ENCODE measurements around the gene ADCK2.
"Not testable (repeated sequence)": the region's sequence is repeated elsewhere in the genome, so short reads cannot be mapped to it uniquely, and the experiment has no call there.

The ADCK2 gene

DNA sequence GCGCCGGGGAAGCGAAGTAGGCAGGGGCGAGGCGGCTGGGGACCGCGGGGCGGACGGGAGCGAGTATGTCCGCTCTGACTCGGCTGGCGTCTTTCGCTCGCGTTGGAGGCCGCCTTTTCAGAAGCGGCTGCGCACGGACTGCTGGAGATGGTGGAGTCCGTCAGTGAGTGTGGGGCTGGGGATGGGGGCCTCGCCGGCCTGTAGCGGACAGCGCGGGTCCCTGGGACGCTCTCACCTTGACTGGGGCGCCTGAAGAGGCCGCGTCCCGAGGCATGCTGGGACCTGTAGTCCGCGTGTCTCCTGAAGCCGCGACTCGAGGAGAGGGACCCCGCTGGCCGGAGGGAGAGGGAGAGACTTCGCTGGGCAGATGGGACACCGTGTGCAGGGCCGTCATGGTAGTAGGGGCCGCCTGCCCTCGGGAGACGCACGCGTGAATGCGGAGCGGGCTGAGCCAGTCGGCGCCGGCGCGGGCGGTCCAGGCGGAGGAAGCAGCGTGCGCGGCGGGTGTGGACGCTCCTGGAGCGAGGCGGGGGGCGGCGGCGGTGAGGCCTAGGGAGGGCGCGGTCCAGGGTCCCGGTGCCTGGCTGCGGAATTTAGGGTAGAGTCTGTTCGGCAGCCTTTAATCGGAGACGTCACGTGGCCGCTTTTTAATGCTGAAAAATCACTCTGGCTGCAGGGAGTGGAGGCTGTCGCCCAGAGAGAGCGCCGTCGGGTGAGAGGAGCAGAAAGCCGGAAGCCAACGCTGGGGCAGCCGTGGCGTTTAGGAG is 24.1 kb downstream of the ADCK2 start, which contains the start of gene NDUFB2:
Gene NDUFB2 (plus strand): TSS at position 29 of the 767 bp plus-strand sequence. CDS start 37 bp downstream, at position 66.
- DNase-seq, result peak; percentile 54 to 60

DNA sequence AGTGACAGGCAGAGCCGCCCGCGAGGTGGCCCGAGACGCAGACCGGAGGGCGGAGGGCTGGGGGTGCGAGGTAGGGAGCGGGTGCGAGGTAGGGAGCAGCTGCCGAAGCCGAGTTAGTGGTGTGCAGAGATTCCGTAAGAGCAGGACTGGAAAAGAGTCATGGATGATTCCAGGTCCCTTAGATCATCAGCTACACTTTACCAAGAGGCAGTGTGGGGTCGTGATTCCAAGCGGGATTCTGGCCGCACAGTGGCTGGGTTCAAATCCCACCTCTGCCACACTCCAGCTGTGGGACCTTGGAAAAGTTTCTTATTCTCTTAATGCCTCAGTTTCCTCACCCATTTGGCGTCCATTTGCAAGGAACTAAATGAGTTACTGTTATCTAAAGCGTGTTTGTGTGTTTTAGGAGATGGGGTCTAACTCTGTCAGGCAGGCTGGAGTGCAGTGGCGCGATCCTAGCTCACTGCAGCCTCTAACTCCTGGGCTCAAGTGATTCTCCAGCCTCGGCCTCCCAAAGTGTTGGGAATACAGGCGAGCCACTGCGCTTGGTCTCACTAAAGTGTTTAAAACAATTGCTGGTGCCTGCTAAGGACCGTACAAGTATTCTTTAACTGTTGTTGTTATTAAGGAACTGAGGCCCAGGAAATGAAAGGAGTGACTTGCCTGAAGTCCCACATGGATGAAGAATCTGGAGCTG is 24.9 kb downstream of the ADCK2 start:
- no peak for DNase-seq

DNA sequence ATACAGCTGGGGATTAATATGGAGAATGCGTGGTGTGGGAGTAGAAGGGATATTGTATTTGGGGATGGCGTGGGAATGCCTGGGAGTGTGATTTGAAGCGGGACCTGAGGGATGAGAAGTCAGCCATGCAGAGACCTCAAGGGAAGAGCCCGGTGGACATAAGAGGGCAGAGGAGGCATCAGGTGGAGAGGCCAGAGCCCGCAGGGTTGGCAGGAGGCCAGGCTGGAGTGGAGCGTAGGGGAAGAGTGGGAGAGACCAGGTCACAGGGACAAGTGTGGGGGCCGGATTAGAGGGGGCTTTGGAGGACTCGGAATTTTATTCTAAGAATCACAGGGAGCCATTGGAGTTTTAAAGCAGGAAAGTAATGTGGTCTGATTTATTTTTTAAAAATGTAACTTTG is 25.7 kb downstream of the ADCK2 start:
- no peak for DNase-seq

DNA sequence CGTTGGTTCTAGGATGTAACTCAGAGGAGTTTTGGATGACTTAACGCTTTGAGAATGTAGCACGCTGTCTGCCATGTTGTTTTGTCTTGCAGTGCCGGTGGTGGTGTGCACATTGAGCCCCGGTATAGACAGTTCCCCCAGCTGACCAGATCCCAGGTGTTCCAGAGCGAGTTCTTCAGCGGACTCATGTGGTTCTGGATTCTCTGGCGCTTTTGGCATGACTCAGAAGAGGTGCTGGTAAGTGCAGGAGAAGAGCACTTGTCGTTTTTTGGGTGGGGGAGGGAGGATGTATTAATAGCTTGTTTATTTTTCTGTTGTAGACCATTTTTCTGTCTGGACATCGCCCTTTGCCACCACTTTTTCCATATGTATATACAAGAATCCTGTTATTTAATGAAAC is 30.0 kb downstream of the ADCK2 start:
- no peak for DNase-seq

DNA sequence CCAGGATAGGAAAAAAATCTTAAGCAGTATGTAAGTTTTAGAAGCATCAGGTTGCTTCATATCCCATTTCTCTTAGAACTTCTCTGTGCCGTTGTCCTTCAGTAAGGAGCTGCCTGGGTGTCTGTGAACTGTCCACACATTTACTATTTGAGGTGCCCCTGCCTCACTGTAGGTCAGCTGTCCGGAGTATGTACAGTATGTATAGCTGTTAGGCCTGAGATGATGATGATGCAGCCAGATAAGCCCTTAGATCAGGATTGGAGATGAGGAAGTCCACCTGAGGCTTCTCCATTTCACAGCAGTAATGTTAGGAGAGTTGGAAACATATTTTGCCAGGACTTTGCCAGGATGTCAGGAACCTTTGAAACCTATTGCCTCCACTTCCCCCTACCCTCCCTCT is 31.5 kb downstream of the ADCK2 start:
- DNase-seq, result no peak

DNA sequence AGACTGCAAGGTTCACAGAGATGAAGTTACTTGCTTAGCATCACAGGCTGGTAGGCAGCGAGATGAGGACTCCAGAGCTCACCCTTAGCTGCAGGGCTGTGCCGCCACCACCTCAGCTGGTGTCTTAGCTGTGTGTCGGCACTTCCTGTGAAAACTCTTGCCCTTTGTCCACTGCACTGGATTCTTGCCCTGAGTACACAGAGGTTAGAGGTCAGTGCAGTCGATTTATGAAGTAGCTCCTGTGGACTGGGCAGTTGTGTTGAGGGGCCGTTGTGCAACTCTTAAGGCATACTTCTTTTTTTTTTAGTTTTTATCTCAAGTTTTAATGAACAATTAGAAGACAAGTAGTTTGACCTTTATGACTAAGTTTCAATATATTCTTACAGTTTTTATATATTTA is 34.4 kb downstream of the ADCK2 start:
- DNase-seq, result no peak

DNA sequence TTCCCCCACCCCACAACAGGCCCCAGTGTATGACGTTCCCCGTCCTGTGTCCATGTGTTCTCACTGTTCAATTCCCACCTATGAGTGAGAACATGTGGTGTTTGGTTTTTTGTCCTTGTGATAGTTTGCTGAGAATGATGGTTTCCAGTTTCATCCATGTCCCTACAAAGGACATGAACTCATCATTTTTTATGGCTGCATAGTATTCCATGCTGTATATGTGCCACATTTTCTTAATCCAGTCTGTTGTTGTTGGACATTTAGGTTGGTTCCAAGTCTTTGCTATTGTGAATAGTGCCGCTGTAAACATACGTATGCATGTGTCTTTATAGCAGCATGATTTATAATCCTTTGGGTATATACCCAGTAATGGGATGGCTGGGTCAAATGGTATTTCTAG is 36.0 kb downstream of the ADCK2 start:
- not testable (repeated sequence) for DNase-seq

DNA sequence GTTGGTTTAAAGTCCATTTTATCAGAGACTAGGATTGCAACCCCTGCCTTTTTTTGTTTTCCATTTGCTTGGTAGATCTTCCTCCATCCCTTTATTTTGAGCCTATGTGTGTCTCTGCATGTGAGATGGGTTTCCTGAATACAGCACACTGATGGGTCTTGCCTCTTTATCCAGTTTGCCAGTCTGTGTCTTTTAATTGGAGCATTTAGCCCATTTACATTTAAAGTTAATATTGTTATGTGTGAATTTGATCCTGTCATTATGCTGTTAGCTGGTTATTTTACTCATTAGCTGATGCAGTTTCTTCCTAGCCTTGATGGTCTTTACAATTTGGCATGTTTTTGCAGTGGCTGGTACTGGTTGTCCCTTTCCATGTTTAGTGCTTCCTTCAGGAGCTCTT is 39.6 kb downstream of the ADCK2 start:
- DNase-seq, result not testable (repeated sequence)

DNA sequence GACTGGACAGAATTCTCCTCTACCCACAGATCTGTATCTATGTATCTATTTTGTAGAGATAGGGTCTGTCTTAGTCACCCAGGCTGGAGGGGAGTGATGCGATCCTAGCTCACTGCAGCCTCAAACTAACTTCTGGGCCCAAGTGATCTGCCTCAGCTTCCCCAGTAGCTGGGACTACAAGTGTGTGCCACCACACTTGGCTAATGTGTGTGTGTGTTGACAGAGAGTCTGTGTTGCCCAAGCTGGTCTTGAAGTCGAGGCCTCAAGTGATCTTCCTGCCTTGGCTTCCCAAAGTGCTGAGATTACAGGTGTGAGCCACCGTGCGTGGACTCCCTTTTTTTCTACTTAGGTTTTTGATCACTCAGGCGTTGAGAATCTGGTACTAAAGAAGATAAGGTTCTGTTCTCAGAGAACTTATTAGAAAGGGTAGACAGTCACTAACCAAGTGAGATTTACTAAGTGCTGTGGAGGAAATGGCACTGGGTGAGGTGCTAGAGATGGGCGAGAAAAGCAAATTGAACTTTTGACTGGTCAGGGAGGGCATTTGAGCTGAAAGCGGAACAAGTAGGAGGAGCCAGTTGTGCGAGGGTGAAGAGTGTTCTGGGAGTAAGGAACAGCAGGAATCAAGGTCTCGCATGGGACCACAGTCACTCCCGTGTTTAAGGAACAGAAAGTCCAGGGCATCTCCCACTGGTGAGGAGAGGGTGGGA is 41.7 kb downstream of the ADCK2 start:
- no peak for DNase-seq

DNA sequence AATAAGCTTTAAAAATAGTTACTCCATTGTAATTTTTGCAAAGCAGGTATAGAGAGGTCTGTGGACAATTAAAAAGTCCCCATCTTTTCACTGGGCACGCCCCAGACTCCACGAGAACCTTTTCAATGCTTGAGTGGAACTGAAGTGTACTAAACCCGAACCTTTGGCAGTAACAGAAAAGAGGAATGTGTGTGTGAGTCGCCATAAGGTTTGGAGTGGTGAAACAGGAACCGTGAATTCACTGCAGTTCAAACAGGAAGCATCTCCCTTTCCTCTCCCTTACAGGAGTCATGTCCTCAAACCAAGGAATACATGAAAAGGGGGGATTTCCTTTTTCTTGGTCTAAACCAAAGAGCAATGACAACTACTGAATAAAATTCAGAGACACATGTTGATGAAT is 47.0 kb downstream of the ADCK2 start:
- DNase-seq, result no peak

DNA sequence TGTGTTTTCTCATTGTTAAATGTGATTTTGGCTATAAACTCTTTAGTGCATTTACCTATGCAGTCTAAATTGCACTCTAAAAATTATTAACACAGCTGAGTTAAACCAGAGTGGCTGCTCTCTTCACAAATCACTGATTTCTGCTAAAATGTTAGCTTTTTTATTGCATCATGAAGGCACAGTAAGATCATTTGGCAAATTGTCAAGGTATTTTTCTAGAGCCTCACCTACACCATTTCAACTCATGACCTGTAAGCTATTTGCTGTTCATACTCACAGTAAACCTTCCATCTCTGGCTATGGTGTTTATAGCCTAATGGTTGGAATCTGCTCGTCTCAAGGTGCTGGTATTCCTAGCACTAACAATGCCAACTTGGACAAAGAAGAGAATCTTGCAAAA is 49.5 kb downstream of the ADCK2 start:
- no peak for DNase-seq

DNA sequence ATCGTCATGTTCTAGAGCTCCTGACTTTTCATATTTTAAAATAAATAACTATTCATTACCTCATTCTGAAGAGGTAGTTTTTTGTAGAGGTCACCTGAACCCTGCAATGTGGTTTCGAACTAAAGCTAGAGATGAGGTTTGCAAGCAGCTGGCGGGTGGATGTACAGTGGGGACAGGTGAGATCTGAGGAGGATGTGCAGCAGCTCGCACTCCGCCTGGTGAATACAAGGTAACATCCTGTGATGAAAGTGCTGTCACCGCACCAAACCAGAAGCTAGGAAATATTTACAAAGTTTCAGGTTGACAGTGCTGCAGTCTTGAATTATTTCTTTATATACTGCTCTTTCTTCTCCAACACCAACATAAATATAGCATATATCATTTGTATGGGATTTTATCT is 50.3 kb downstream of the ADCK2 start:
- peak; percentile 6 to 8 for DNase-seq

DNA sequence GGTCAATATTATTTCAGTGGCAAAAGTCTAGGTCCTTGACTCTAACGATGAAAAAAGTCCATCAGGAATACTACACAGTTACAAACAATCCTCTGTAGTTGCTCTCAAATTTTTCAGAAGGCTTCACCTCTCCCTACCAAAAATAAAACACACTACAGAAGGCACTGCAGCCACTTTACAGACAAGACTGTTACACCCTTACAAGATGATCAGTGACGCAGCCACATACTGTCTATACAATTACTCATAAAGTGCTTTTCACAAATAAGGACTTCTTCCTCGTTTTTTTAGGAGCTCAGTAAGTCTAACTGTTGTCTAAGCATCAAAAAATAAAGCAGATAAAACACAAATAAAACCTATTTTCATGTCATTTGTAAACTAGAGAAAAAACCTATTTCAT is 50.8 kb downstream of the ADCK2 start:
- no peak for DNase-seq

DNA sequence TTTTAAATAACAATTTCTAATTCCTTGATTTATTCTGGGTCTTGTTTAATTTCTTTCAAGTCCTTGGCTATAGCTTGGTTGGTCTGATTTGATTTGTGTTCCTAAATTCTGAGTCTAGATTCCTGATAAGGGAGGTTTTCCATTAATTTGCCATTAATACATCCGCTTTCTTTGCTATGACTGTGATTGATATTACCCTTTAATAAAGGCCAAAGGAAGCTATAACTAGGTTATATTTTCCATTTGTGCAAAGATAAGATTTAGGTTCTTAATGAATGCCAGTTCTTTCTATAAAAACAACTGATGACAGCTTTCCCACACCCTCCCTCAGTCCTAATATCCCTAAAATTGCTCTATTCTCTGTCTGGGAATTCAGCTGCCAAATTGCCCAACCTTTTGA is 52.0 kb downstream of the ADCK2 start:
- no peak for DNase-seq

DNA sequence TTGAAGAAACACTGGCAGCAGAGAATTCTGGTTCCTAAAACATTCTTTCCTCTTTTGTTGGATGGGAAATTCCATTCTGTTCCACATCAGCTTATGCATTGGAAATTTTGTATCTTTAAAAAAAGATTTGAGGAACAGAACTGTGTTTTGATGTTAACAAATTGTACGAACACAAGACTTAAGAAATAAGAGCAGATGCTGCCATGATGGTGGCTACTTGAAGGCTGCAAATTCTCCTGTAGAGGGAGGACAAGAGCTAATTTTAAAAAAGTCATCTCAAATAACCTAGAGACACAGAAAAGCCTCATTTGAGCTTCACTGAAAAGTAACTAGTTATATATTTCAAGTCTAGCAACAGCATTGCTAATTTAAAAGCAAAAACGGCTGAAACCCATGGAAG is 53.5 kb downstream of the ADCK2 start:
- no peak for DNase-seq

DNA sequence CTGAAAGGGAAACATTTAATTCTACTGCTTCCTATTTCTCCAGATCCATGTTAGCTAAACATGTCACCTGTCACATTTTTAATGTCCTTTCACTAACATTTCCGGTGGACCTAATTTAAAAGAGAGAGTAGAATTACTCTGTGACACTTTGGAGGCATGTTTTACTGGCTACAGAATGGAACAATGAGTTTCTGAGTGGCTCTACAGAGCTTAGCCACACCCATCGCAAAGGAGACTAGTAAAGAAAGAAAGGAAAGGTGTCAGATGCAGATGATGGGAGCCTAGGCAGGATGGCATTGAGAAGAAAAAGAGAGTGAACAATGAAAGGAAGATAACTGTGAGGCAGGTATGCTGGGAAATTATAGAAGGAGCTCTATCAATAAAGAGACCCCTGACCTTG is 59.7 kb downstream of the ADCK2 start:
- no peak for DNase-seq

DNA sequence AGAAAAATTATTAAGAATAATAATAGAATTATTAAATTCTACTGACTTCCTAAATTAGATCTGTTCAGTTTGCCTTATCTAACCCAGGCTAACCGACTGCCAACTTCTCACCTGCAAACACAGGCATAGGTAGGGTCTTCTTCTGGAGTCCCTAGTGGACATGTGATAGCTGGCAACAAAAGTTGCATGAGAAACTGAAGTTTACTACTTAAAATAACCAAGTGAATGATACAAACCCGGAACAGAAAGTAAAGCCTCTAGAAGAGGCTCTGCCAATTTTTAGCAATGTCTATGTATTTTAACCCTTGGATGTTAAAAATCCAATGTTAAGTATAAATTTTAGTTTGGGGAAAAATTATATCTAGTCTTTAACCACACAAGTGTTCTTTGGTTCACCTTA is 61.4 kb downstream of the ADCK2 start:
- no peak for DNase-seq

DNA sequence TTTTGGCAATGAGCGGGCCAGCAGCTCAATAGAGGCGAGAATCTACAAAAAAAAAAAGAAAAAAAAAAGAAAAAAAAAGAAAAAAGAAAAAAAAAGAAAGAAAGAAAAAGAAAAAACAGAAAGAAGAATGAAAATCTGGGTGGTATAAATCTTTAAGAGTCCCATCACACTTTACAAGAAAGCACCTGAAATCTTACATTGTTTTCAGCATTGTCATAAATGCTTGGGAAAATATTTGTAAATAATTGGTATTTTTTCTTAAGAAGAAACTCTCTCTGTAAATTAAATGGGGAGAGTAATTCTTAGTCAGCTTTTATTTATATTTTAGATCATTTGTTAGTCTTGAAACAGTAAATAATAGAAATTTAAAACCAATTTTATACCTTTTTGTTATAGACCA is 62.0 kb downstream of the ADCK2 start:
- DNase-seq, result no peak

DNA sequence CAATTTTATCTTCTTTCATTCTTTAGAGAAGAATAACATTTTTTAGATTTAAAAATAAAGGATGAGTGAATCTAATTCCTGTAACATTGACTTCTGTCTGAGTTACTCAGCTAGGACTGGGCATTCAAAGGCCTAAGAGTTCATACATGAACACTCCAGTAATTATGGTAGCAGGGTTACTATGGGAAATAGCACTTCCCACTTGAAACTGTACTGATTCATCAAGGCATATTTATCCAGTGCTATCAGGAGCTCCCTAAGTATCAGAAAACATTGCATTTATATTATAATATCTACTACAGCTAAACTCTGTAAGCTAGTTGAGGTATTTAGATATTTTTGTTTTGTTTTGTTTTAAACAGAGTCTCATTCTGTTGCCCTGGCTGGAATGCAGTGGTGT is 65.5 kb downstream of the ADCK2 start:
- no peak for DNase-seq

DNA sequence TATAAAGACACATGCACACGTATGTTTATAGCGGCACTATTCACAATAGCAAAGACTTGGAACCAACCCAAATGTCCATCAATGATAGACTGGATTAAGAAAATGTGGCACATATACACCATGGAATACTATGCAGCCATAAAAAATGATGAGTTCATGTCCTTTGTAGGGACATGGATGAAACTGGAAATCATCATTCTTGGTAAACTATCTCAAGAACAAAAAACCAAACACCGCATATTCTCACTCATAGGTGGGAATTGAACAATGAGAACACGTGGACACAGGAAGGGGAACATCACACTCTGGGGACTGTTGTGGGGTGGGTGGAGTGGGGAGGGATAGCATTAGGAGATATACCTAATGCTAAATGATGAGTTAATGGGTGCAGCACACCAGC is 70.5 kb downstream of the ADCK2 start:
- DNase-seq, result not testable (repeated sequence)

DNA sequence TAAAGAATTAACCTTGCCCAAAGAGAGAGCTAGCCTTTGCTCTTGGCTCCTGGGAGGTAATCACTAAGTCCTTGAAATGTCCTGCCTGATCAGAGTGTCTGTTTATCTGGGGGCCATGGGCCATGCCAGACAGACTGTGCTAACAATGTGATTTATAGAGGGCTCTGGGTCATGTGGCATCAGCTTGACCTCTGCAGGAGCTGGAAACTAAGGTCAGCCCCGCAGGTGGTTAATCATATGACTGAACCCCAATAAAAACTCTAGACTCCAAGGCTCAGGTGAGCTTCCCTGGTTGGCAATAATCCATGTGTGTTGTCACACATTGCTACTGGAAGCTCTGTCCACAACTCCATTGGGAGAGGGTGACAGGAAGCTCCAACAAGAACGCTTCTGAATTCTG is 71.3 kb downstream of the ADCK2 start:
- no peak for DNase-seq

All from stimulated activated CD4-positive, alpha-beta T cell treated with anti-CD3 and anti-CD28 coated beads, Interleukin-2, amount 100 ng/mL, for 48 hours (primary cell).